NT2/D1 (cell line): ENCODE measurements around the gene HOXC13.

Source experiments
- YY1 ChIP-seq: IDR thresholded peaks from 2 replicates; pipeline ENCODE4 v1.6.1; 2011; ENCODE audit not compliant: insufficient read length, insufficient read depth
- ZNF274 ChIP-seq: IDR thresholded peaks from 2 replicates; pipeline ENCODE4 v1.6.1; 2011; ENCODE audit warnings: mild to moderate bottlenecking, low read depth, low read length

DNA sequence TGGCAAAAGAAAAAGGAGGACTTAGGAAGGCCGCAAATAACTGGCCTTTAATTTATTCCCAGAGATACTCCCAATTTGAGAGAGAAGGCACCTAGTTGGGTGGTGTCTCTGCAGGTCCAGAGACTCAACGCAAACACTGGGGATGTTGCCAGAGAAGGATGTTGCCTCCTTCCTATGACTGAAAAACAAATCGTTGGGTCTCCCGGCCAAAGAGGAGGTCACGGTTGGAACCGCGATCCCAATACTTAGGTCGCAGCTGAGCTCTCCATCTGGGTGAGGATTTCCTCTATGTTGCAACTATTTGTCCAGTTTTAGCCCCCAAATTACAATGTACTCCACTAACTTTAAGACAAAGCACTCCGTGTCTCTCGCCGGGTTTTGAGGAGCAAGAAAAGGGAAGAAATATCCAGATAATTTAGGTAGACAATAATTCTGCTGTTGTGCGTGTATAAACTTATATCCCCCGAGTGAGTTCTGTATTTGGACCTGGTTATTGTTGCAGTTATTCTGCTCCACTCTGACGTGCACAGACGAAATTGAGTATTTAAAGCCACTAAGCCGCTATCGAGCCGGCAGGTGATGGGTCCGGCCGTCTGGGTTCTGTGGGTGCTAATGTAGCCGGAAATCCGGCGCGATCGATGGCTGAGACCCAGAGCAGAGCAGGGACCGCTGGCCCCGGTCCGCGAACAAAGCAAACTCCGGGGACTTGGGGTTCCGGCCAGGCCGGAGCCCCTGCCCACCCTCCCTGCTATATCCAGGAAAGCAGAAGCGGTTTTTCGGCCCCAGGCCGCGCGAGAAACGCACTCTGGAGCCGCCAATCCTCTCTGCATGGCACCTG is 21.8 kb downstream of the HOXC13 start:
- TF ChIP-seq ZNF274 (no peak), YY1 (no peak)
